Erythroblast (primary cell): ENCODE measurements around the gene PLB1.

Experiments used
- DNase-seq, 2 experiments: peaks; one replicate each; lab custom pipeline; 2025; lab: John Stamatoyannopoulos, UW
- GATA1 ChIP-seq: IDR thresholded peaks from 2 replicates; pipeline ENCODE4 v1.6.1; 2011; ENCODE audit warnings: low read depth, mild to moderate bottlenecking, control low read depth, low read length, moderate library complexity
- POLR2A ChIP-seq: IDR thresholded peaks from 2 replicates; pipeline ENCODE4 v1.6.1; 2011; ENCODE audit warnings: mild to moderate bottlenecking, low read length

PLB1 gene

GRCh38 chr2:28563869-28564268 is 68.0 kb downstream of the PLB1 start:
- TF ChIP-seq GATA1 (no peak), POLR2A (no peak)
- DNase-seq = no peak

GRCh38 chr2:28564346-28564745 is 68.5 kb downstream of the PLB1 start:
- no peak for DNase-seq
- no peak for TF ChIP-seq GATA1
- TF ChIP-seq POLR2A = no peak

GRCh38 chr2:28565033-28565432 is 69.2 kb downstream of the PLB1 start:
- TF ChIP-seq GATA1 (no peak), POLR2A (no peak)
- no peak for DNase-seq

- TF ChIP-seq GATA1 (no peak), POLR2A (no peak)
- no peak for DNase-seq
These were observed 69.9 kb downstream of the PLB1 start for GRCh38 chr2:28565720-28566295.

- peak; percentile 78 to 89 for DNase-seq
- no peak for TF ChIP-seq GATA1
- no peak for TF ChIP-seq POLR2A
These were observed 70.7 kb downstream of the PLB1 start for GRCh38 chr2:28566521-28567041.

- TF ChIP-seq POLR2A (no peak), GATA1 (no peak)
- DNase-seq = no peak
These were observed 71.2 kb downstream of the PLB1 start for GRCh38 chr2:28567061-28567471.

GRCh38 chr2:28568036-28568435 is 72.2 kb downstream of the PLB1 start:
- DNase-seq = no peak
- TF ChIP-seq POLR2A (no peak), GATA1 (no peak)

- no peak for TF ChIP-seq POLR2A
- TF ChIP-seq GATA1 = no peak
- peak in 1 of 2 experiments; percentile 16 for DNase-seq
These were observed 72.7 kb downstream of the PLB1 start for GRCh38 chr2:28568533-28568932.

GRCh38 chr2:28570431-28570830 is 74.6 kb downstream of the PLB1 start:
- TF ChIP-seq POLR2A = no peak
- no peak for DNase-seq

GRCh38 chr2:28576714-28577113 is 80.9 kb downstream of the PLB1 start:
- DNase-seq = no peak

GRCh38 chr2:28577791-28578680 is 82.2 kb downstream of the PLB1 start:
- TF ChIP-seq POLR2A = no peak
- no peak for TF ChIP-seq GATA1
- no peak for DNase-seq

More at GRCh38 chr2:28576714-28577113, 80.9 kb downstream of the PLB1 start:
- TF ChIP-seq POLR2A (no peak), GATA1 (no peak)

GRCh38 chr2:28578774-28579173 is 82.9 kb downstream of the PLB1 start:
- DNase-seq = no peak
- TF ChIP-seq GATA1 = no peak
- TF ChIP-seq POLR2A = no peak

GRCh38 chr2:28579606-28580005 is 83.7 kb downstream of the PLB1 start:
- TF ChIP-seq POLR2A (no peak), GATA1 (no peak)
- DNase-seq = no peak

GRCh38 chr2:28580078-28580477 is 84.2 kb downstream of the PLB1 start:
- no peak for TF ChIP-seq POLR2A
- DNase-seq = no peak
